Fibroblast of villous mesenchyme (primary cell): ENCODE results near the gene EML6. TPM values are rescaled to one million over a fixed set of nuclear protein-coding genes. Genes with fewer than 3 reads are reported as not detected.

ENCODE experiments used
- DNase-seq: peaks from one replicate; pipeline ENCODE4 v3.0.0-alpha.2; 2010; ENCODE audit warnings: low read depth
- H3K4me3 ChIP-seq: 2 replicates; pipeline ENCODE4 v1.5.1; 2011; ENCODE audit warnings: low read depth, mild to moderate bottlenecking, low read length
- total RNA-seq: library from RNA; depleted of rRNA; stranded (reverse); fragments of >200 nt; gene quantifications from 2 replicates; pipeline ENCODE4 v1.2.3, GENCODE V29; 2012
- TF ChIP-seq, protein P1 (sequence below): IDR thresholded peaks from 2 replicates; pipeline ENCODE4 v1.5.1; 2012; ENCODE audit warnings: low read depth, mild to moderate bottlenecking, low read length; ENCODE audit not compliant: insufficient read depth

EML6 gene
- total RNA-seq, 1 donor = 1.3 TPM

DNA sequence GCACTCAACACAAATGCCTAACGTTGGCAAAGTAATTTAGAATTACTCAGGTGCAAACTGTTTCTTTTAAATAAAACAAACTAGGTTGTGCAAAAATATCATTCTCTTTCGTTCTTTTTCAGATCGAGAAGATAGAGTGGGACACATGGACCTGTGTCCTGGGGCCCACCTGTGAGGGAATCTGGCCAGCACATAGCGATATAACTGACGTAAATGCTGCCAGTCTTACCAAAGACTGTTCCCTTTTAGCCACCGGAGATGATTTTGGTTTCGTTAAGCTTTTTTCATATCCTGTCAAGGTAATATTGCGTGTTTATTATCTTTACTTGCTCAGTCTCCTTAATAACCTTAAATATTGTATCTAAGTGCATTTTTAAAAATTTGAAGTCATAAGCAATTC, 193.2 kb downstream of the EML6 start:
- no peak overlapping the region for H3K4me3 ChIP-seq
- no peak for DNase-seq
- TF ChIP-seq, protein P1, sequence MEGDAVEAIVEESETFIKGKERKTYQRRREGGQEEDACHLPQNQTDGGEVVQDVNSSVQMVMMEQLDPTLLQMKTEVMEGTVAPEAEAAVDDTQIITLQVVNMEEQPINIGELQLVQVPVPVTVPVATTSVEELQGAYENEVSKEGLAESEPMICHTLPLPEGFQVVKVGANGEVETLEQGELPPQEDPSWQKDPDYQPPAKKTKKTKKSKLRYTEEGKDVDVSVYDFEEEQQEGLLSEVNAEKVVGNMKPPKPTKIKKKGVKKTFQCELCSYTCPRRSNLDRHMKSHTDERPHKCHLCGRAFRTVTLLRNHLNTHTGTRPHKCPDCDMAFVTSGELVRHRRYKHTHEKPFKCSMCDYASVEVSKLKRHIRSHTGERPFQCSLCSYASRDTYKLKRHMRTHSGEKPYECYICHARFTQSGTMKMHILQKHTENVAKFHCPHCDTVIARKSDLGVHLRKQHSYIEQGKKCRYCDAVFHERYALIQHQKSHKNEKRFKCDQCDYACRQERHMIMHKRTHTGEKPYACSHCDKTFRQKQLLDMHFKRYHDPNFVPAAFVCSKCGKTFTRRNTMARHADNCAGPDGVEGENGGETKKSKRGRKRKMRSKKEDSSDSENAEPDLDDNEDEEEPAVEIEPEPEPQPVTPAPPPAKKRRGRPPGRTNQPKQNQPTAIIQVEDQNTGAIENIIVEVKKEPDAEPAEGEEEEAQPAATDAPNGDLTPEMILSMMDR = no peak

DNA sequence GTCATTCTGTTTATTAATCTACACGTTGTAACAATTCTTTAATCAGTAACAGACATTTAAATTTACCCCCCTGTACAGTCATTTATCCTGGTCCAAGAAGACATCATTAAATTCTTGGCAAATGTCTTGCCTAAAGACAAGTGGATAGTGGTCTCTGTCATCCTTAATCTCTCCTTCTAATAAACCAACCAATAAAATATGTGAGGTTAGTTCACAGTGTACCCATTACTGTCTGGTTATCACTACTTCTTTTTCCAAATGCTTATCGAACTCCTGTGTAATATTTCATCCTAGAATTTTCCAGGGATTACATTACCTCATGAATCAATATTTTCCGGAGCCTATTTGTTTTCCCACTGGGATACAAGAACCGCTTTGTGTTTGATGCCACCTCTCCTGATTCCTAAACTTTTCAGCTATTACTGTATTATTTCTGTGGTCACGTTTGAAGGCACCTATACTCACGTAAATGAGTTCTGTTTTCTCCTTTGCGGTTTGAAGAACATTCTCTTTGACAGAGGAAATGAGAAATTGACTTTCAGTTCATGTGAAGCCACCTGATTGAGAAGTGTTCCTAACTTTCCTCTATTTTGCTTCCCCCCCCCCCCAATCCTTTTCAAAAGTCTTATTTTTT, 195.3 kb downstream of the EML6 start:
- no peak overlapping the region for H3K4me3 ChIP-seq
- TF ChIP-seq, protein P1 = no peak
- DNase-seq = no peak

DNA sequence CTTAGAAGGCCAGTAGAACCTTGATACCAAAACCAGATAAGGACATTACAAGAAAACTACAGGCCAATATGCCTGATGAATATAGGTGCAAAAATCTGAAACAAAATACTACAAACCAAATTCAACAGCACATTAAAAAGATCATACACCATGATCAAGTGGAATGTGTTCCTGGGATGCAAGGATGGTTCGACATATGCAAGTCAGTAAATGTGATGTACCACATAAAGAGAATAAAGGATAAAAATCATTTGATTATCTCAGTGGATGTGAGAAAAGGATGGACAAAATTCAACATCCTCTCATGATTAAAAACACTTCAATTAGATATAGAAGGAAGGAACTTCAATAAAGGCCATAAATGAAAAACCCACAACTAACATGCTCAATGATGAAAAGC, 197.2 kb downstream of the EML6 start:
- TF ChIP-seq, protein P1 = no peak
- no peak for DNase-seq
- no peak overlapping the region for H3K4me3 ChIP-seq

DNA sequence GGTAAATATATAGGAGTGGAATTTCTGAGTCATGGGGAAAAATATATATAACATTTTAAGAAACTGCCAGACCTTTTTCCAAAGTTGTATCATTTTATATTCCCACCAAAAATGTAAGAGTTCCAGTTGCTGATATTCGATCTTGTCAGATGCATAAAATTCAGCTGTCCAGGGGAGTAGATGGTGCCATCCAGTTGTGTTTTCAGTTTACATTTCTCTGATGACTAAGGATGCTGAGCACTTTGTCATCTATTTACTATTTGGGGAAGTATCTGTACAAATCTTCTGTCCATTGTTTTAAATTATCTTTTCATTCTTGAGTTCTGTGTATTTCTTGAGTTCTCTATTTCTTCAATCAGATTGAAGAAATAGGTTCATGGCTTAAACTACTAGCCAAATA, 200.7 kb downstream of the EML6 start:
- no peak overlapping the region for H3K4me3 ChIP-seq
- no peak for DNase-seq
- TF ChIP-seq, protein P1 = no peak

DNA sequence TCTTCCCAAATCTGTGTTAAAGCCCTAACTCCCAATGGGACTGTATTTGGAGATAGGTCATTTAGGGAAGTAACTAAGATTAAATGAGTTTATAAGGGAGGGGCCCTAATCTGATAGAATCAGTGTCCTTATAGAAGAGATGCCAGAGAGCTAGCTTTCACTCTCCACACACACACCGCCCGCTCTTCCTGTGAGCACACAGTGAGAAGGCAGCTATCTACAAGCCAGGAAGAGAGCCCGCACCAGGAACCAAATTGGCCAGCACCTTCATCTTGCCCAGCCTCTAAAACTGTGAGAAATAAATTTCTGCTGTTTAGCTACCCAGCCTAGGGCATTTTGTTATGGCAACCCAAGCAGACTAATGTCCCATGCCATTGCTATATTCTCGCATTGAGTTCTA, 201.6 kb downstream of the EML6 start:
- TF ChIP-seq, protein P1 = no peak
- DNase-seq = no peak
- H3K4me3 ChIP-seq = no peak overlapping the region

DNA sequence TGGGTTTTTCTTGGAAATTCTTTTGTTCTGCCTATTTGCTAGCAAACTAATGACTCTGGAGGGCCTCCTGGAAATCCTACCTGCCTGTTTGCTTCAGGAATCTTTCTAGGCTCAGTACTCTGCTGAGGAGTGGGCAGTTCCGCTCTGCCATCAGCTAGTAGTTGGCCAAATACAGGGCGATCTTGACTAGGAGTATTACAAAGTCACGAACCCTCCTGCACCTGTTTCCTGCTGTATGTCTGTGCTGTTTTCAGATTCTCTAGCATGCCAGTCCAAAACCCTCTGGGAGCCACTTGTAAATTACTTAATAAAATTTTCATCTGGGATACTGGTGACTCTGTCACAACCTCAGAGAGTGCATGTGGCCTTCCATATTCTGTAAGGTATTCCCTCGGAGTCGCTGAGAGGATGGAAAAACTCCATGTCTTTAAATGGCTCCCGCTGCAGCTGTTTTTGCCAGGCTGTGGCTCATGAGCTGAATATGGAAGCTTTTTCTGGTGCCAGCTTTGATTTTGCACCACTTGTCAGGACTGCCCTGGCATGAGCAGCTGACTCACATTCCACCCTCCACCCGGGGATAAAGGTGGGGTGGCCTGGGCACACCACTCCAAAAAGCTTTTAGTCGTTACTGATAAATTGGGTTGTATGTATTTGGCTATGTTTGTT, 203.8 kb downstream of the EML6 start:
- no peak for DNase-seq
- TF ChIP-seq, protein P1 = no peak
- H3K4me3 ChIP-seq = no peak overlapping the region
